K562 (cell line): ENCODE data around the gene SUSD5.

Experiments used
- CBX5 ChIP-seq: IDR thresholded peaks from 2 replicates; pipeline ENCODE4 v1.6.1; 2014; ENCODE audit warnings: low read depth, borderline replicate concordance
- EP300 ChIP-seq: IDR thresholded peaks from 2 replicates; pipeline ENCODE4 v1.6.1; 2012; ENCODE audit warnings: low read length, improper control_type of control experiment
- MXI1 ChIP-seq: IDR thresholded peaks from 2 replicates; pipeline ENCODE4 v1.6.1; 2011; ENCODE audit warnings: low read depth, mild to moderate bottlenecking, improper control_type of control experiment, low read length
- POLR2A ChIP-seq: fragments of 450-650 bp; conservative IDR thresholded peaks from 2 replicates; pipeline ENCODE4 v1.6.1; 2016
- SNAPC5 ChIP-seq: fragments of 250-450 bp; sonication (Bioruptor Pico); IDR thresholded peaks from 2 replicates; pipeline ENCODE4 v1.8.0; 2021; ENCODE audit warnings: moderate library complexity, mild to moderate bottlenecking, inconsistent platforms
- TAF1 ChIP-seq: IDR thresholded peaks from 2 replicates; pipeline ENCODE4 v1.6.1; 2011; ENCODE audit warnings: mild to moderate bottlenecking, low read length, moderate library complexity; ENCODE audit not compliant: insufficient read depth, control insufficient read depth, severe bottlenecking; ENCODE audit errors: extremely low read depth
- TARDBP ChIP-seq: fragments of 450-650 bp; IDR thresholded peaks from 2 replicates; pipeline ENCODE4 v1.6.1; 2016
- TFAM ChIP-seq: fragments of 250-450 bp; sonication (Bioruptor Pico); conservative IDR thresholded peaks from 2 replicates; pipeline ENCODE4 v1.5.0; 2021; ENCODE audit warnings: mild to moderate bottlenecking, moderate library complexity
- ZNF174 ChIP-seq: fragments of 250-450 bp; sonication (Bioruptor Pico); IDR thresholded peaks from 2 replicates; pipeline ENCODE4 v1.4.0; 2020; ENCODE audit warnings: mild to moderate bottlenecking
- ZNF592 ChIP-seq: fragments of 450-650 bp; IDR thresholded peaks from 2 replicates; pipeline ENCODE4 v1.6.1; 2017; ENCODE audit warnings: antibody characterized with exemption, mild to moderate bottlenecking
- ZNF780A ChIP-seq: fragments of 250-450 bp; sonication (Bioruptor Pico); IDR thresholded peaks from 2 replicates; pipeline ENCODE4 v1.5.0; 2021; ENCODE audit warnings: mild to moderate bottlenecking

- no peak for TF ChIP-seq ZNF174 (CRISPR knock-in tag)
- no peak for TF ChIP-seq TARDBP
- no peak for TF ChIP-seq ZNF592
- no peak for TF ChIP-seq ZNF780A
- TF ChIP-seq TAF1 = no peak
- TF ChIP-seq TFAM (CRISPR knock-in tag) = no peak
- no peak for TF ChIP-seq EP300
- peak; percentile 74 for TF ChIP-seq POLR2A
- no peak for TF ChIP-seq CBX5
- TF ChIP-seq SNAPC5 (CRISPR knock-in tag) = no peak
- no peak for TF ChIP-seq MXI1
Measured at GRCh38 chr3:33114622-33115023, 104.0 kb downstream of the SUSD5 start.
